ENCODE data around the gene ZNF335. TPM values are rescaled to one million over a fixed set of nuclear protein-coding genes. Genes with fewer than 3 reads are reported as not detected.

ZNF335 gene
- total RNA-seq, 3 donors from 2014 or later (not counting 1 experiment from before 2014, with no cell fraction given) = 101 to 119 (median 102) TPM

DNA sequence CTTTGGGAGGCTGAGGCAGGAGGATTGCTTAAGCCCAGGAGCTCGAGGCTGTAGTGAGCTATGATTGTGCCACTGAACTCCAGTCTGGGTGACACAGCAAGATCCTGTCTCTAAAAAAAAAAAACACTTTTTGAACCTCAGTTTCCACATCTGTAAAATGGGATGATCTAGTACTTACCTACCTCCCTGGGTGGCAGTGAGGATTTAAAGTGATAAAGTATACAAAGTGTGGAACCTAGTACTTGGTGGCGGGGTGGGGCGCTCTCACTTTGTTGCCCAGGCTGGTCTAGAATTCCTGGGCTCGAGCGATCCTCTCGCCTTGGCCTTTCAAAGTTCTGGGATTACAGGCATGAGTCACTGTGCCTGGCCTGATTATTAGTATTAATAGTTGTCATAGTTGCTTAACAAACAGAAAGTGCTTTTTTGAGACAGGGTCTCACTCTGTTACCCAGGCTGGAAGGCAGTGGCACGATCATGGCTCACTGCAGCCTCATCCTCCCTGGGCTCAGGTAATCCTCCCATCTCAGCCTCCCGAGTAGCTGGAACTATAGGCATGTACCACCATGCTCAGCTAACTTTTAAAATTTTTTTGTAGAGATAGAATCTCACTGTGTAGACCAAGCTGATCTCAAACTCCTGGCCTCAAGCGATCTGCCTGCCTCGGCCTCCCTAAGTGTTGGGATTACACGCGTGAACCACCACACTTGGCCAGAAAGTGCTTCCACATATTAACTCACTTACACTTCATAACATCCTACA, 53.0 kb downstream of the ZNF335 start:
- Mint-ChIP-seq H3K4me1 (no peaks in the 10 kb centered on the region), H3K36me3 (no peaks in the 10 kb centered on the region), H3K4me3 (no peak overlapping the region), H3K27me3 (ENCODE audit: low read depth in 2 of 2) (peaks cover 23 to 30% of the 10 kb centered on the region in 2 donors), H3K27ac (no peak overlapping the region), H3K9me3 (no peaks in the 10 kb centered on the region)
- ATAC-seq (no peak), DNase-seq (no peak)
- intact Hi-C loops (cut with micrococcal nuclease) = no loop called here
- Histone ChIP-seq H3K4me3 (ENCODE audit: low read length) (no peak overlapping the region), H3K9me3 (ENCODE audit: control insufficient read depth, insufficient read depth, low read length) (no peaks in the 10 kb centered on the region), H3K27ac (ENCODE audit: low read length) (no peak overlapping the region), H3K27me3 (ENCODE audit: control insufficient read depth, insufficient read depth, low read length) (peaks cover 6% of the 10 kb centered on the region), H3K36me3 (ENCODE audit: control insufficient read depth, insufficient read depth, low read length) (no peaks in the 10 kb centered on the region), H3K4me1 (ENCODE audit: control insufficient read depth, insufficient read depth, low read length) (no peaks in the 10 kb centered on the region)
- TF ChIP-seq, protein P1, sequence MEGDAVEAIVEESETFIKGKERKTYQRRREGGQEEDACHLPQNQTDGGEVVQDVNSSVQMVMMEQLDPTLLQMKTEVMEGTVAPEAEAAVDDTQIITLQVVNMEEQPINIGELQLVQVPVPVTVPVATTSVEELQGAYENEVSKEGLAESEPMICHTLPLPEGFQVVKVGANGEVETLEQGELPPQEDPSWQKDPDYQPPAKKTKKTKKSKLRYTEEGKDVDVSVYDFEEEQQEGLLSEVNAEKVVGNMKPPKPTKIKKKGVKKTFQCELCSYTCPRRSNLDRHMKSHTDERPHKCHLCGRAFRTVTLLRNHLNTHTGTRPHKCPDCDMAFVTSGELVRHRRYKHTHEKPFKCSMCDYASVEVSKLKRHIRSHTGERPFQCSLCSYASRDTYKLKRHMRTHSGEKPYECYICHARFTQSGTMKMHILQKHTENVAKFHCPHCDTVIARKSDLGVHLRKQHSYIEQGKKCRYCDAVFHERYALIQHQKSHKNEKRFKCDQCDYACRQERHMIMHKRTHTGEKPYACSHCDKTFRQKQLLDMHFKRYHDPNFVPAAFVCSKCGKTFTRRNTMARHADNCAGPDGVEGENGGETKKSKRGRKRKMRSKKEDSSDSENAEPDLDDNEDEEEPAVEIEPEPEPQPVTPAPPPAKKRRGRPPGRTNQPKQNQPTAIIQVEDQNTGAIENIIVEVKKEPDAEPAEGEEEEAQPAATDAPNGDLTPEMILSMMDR (IDR thresholded peaks at IDR 0.05) = no peak
- WGBS (ENCODE audit: insufficient coverage) = 90% methylated on average over 12 of the region's 12 CpGs

DNA sequence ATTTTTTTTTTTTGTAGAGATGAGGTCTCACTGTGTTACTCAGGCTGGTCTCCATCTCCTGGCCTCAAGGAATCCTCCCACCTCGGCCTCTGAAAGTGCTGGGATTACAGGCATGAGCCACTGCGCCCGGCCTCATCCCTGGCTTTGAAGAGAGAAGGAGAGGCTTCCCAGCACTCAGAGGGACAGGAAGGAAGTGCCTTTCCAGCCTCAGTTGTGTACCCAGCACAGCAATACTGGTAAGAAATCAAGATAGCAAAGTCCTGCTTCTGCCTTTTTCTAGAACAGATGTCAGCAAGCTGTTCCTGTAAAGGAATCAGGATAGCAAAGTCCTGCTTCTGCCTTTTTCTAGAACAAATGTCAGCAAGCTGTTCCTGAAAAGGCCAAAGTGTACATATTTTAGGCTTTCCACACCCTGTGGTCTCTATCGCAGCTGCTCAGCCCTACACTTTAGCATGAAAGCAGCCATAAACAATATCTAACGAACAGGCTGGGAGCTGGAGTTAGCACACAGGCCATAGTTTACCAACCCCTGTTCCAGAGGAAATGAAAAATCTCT, 53.7 kb downstream of the ZNF335 start:
- peaks cover 6% of the 10 kb centered on the region for H3K27me3 ChIP-seq (ENCODE audit: control insufficient read depth, insufficient read depth, low read length)
- H3K27ac ChIP-seq (ENCODE audit: low read length) = no peak overlapping the region

DNA sequence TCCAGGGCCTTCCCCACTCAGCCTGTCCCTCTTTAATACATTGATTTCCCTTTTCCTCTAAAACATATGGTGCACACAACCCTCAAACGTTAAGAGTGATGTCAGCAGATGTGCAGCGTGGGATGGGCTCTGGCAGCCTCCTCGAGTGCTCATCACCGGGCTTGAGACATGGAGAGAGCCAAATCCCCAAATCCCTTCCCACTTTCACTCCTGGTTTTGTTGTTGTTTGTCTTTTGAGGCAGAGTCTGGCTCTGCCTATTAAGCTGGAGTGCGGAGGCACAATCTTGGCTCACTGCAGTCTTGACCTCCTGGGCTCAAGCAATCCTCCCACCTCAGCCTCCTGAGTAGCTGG, 54.2 kb downstream of the ZNF335 start:
- Histone ChIP-seq H3K27ac (ENCODE audit: low read length) (no peak overlapping the region), H3K36me3 (ENCODE audit: control insufficient read depth, insufficient read depth, low read length) (no peaks in the 10 kb centered on the region), H3K9me3 (ENCODE audit: control insufficient read depth, insufficient read depth, low read length) (no peaks in the 10 kb centered on the region), H3K4me3 (ENCODE audit: low read length) (no peak overlapping the region), H3K27me3 (ENCODE audit: control insufficient read depth, insufficient read depth, low read length) (peaks cover 6% of the 10 kb centered on the region), H3K4me1 (ENCODE audit: control insufficient read depth, insufficient read depth, low read length) (no peaks in the 10 kb centered on the region)
- Mint-ChIP-seq H3K4me1 (no peaks in the 10 kb centered on the region), H3K27me3 (ENCODE audit: low read depth in 2 of 2) (peaks cover 23 to 30% of the 10 kb centered on the region in 2 donors), H3K27ac (no peak overlapping the region), H3K4me3 (no peak overlapping the region), H3K9me3 (no peaks in the 10 kb centered on the region), H3K36me3 (no peaks in the 10 kb centered on the region)
- TF ChIP-seq, protein P1 (IDR thresholded peaks at IDR 0.05) = no peak
- DNase-seq = no peak
- intact Hi-C loops (cut with micrococcal nuclease) = no loop called here
- ATAC-seq = no peak
- WGBS (ENCODE audit: insufficient coverage) = 84% methylated on average over 5 of the region's 5 CpGs

More for the DNA sequence above, 53.7 kb downstream of the ZNF335 start:
- Mint-ChIP-seq H3K27me3 (ENCODE audit: low read depth in 2 of 2) (peaks cover 23 to 30% of the 10 kb centered on the region in 2 donors), H3K4me1 (no peaks in the 10 kb centered on the region), H3K9me3 (no peaks in the 10 kb centered on the region), H3K4me3 (no peak overlapping the region), H3K36me3 (no peaks in the 10 kb centered on the region), H3K27ac (no peak overlapping the region)
- ATAC-seq (no peak), DNase-seq (no peak)
- Histone ChIP-seq H3K4me1 (ENCODE audit: control insufficient read depth, insufficient read depth, low read length) (no peaks in the 10 kb centered on the region), H3K4me3 (ENCODE audit: low read length) (no peak overlapping the region), H3K36me3 (ENCODE audit: control insufficient read depth, insufficient read depth, low read length) (no peaks in the 10 kb centered on the region), H3K9me3 (ENCODE audit: control insufficient read depth, insufficient read depth, low read length) (no peaks in the 10 kb centered on the region)
- TF ChIP-seq, protein P1 (IDR thresholded peaks at IDR 0.05) = no peak
- 83% methylated on average over 5 of the region's 5 CpGs for WGBS (ENCODE audit: insufficient coverage)
- intact Hi-C loops (cut with micrococcal nuclease) = no loop called here

Data from natural killer cell (primary cell).